Activated CD8-positive, alpha-beta memory T cell treated with anti-CD3 and anti-CD28 coated beads, Interleukin-2, amount 10 ng/mL, durations not matched to agents 7 days and 5 days (primary cell): ENCODE data around the gene REL. TPM values are rescaled to one million over a fixed set of nuclear protein-coding genes. Genes with fewer than 3 reads are reported as not detected.

Source experiments
- ATAC-seq: fragments of 150-1000 bp; cut with Tn5 transposase; one replicate; pipeline ENCODE4 v1.10.0; 2021; ENCODE audit warnings: moderate library complexity
- CTCF ChIA-PET: fragments of 350-600 bp; sonication (Branson Sonifier 250); formaldehyde crosslinking; loops from one replicate; lab custom pipeline; 2021; ENCODE audit warnings: antibody characterized with exemption; lab: Charles Lee
- DNase-seq: peaks from one replicate; pipeline ENCODE4 v3.0.0-alpha.2; 2020
- H3K27ac Mint-ChIP-seq: one replicate; pipeline ENCODE4 v1.8.0; 2021; ENCODE audit warnings: mild to moderate bottlenecking, mixed read lengths
- H3K27me3 Mint-ChIP-seq: one replicate; pipeline ENCODE4 v1.8.0; 2021; ENCODE audit warnings: mixed read lengths
- H3K36me3 Mint-ChIP-seq: one replicate; pipeline ENCODE4 v1.8.0; 2021; ENCODE audit warnings: mild to moderate bottlenecking, mixed read lengths
- H3K4me1 Mint-ChIP-seq: one replicate; pipeline ENCODE4 v1.8.0; 2021; ENCODE audit warnings: mixed read lengths
- H3K4me3 Mint-ChIP-seq: one replicate; pipeline ENCODE4 v1.8.0; 2021; ENCODE audit warnings: mild to moderate bottlenecking, moderate library complexity, mixed read lengths
- H3K9me3 Mint-ChIP-seq: one replicate; pipeline ENCODE4 v1.8.0; 2022; ENCODE audit warnings: low read depth, mixed read lengths
- total RNA-seq, 2 experiments: library from RNA; stranded (reverse); gene quantifications; one replicate each; pipeline ENCODE4 v1.2.3, GENCODE V29; 2021

REL gene
- 10 to 100 TPM; 22.1 to 31.9 TPM for total RNA-seq

- Mint-ChIP-seq H3K4me1 (peaks cover 18% of the 10 kb centered on the region), H3K9me3 (no peaks in the 10 kb centered on the region), H3K36me3 (peaks cover 3% of the 10 kb centered on the region), H3K27me3 (no peaks in the 10 kb centered on the region), H3K4me3 (peak within 1 kb of the TSS; percentile 94), H3K27ac (peak within 1 kb of the TSS; percentile 97)
- CTCF ChIA-PET, result interaction anchor here (0.7 to 2.3 kb wide), 7 partner anchors 14 to 185 kb away, joined by 3 to 7 read pairs (median 3); partner anchors contain the start of gene SANBR
- DNase-seq, result peak; percentile 93
- peak; percentile 91 for ATAC-seq
Measured at GRCh38 chr2:60881047-60881932, at the start of gene REL. TSS of gene REL (plus strand) at chr2:60881574. CDS start at chr2:60881841, 267 bp downstream.

DNA sequence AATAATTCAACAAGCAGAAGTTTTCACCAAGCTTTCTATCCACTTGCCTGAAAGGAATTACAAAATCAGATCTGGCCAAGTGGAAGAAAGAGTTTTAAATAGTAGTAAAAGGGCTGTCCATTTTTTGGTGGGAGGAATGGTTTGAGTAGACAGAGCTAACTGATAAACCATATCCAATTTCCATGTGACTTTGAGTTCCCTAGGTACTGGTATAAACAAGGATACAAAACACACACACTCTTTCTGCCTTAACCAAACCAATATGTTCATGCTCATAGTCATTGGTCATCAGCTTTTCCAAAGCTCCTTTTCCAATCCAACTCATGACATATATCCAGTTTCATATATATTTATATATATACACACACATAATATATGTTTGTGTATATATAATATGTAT lies 49.5 kb upstream of the REL start:
- H3K36me3 Mint-ChIP-seq, result no peaks in the 10 kb centered on the region
- DNase-seq (no peak), ATAC-seq (no peak)
- peaks cover 2% of the 10 kb centered on the region for H3K4me1 Mint-ChIP-seq
- H3K4me3 Mint-ChIP-seq, result no peak overlapping the region
- H3K9me3 Mint-ChIP-seq, result no peaks in the 10 kb centered on the region
- CTCF ChIA-PET, result interaction anchor here (1.6 kb wide), 1 partner anchor 126 kb away, joined by 4 read pairs; no protein-coding TSS in a partner anchor
- no peak overlapping the region for H3K27ac Mint-ChIP-seq
- H3K27me3 Mint-ChIP-seq, result no peaks in the 10 kb centered on the region

DNA sequence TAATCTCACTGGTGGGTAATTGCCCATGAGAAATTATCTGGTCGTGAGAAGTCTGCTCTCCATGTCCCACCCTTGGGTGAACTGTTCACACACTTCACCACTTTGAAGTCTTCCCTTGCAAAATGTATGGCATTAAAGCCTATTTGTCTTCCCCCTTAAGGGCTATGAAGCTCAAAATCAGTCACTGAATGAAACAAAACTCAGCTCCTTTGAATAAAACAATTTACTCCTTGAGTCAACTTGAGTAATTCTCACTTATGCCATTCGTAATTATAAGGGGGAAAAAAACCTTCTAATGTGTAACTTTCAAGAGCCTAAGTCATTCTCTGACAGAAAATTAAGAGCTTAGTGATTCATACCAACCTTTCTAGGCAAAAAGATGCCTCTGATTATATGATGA lies 48.8 kb upstream of the REL start:
- no peaks in the 10 kb centered on the region for H3K36me3 Mint-ChIP-seq
- CTCF ChIA-PET, result interaction anchor here (1.6 kb wide), 1 partner anchor 126 kb away, joined by 4 read pairs; no protein-coding TSS in a partner anchor
- H3K4me1 Mint-ChIP-seq, result no peaks in the 10 kb centered on the region
- H3K27ac Mint-ChIP-seq, result no peak overlapping the region
- no peak overlapping the region for H3K4me3 Mint-ChIP-seq
- DNase-seq (no peak), ATAC-seq (no peak)
- no peaks in the 10 kb centered on the region for H3K27me3 Mint-ChIP-seq
- H3K9me3 Mint-ChIP-seq, result no peaks in the 10 kb centered on the region

- H3K27ac Mint-ChIP-seq, result no peak overlapping the region
- H3K4me1 Mint-ChIP-seq, result no peaks in the 10 kb centered on the region
- no peak overlapping the region for H3K4me3 Mint-ChIP-seq
- no peak for ATAC-seq
- H3K9me3 Mint-ChIP-seq, result no peaks in the 10 kb centered on the region
- CTCF ChIA-PET, result interaction anchor here (1.0 to 1.4 kb wide), 2 partner anchors 20 to 159 kb away, joined by 4 read pairs; no protein-coding TSS in a partner anchor
- no peak for DNase-seq
- H3K27me3 Mint-ChIP-seq, result no peaks in the 10 kb centered on the region
- no peaks in the 10 kb centered on the region for H3K36me3 Mint-ChIP-seq
Measured at GRCh38 chr2:60834270-60834717, 47.1 kb upstream of the REL start.

DNA sequence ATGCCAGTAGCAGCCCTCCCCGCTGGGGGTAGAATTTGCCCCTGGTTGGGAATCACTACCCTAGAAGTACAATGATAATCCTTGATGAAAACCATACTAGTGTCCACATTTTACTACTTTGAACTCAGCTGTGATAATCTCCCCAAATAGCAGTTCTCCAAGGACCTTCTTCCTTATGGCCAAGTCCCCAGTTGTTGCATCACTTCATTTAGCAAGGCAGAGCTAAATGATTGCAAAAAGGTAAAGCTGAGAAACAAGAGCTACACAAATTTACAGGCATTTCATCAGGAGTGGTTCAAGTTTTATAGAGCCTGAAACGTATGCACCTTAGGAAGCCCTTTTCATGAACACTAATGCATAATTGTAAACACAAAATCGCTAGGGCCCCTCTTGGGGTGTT lies 44.9 kb upstream of the REL start:
- Mint-ChIP-seq H3K27ac (no peak overlapping the region), H3K4me1 (peaks cover 7% of the 10 kb centered on the region), H3K4me3 (no peak overlapping the region), H3K27me3 (no peaks in the 10 kb centered on the region), H3K9me3 (no peaks in the 10 kb centered on the region), H3K36me3 (no peaks in the 10 kb centered on the region)
- no peak for ATAC-seq
- DNase-seq, result no peak
- CTCF ChIA-PET, result no interaction called here

GRCh38 chr2:60837123-60837522 lies 44.3 kb upstream of the REL start:
- H3K9me3 Mint-ChIP-seq, result no peaks in the 10 kb centered on the region
- no peaks in the 10 kb centered on the region for H3K27me3 Mint-ChIP-seq
- no peaks in the 10 kb centered on the region for H3K36me3 Mint-ChIP-seq
- ATAC-seq (no peak), DNase-seq (no peak)
- peaks cover 7% of the 10 kb centered on the region for H3K4me1 Mint-ChIP-seq
- no peak overlapping the region for H3K27ac Mint-ChIP-seq
- CTCF ChIA-PET, result interaction anchor here (0.5 kb wide), 1 partner anchor 86 kb away, joined by 3 read pairs; no protein-coding TSS in a partner anchor
- H3K4me3 Mint-ChIP-seq, result no peak overlapping the region

DNA sequence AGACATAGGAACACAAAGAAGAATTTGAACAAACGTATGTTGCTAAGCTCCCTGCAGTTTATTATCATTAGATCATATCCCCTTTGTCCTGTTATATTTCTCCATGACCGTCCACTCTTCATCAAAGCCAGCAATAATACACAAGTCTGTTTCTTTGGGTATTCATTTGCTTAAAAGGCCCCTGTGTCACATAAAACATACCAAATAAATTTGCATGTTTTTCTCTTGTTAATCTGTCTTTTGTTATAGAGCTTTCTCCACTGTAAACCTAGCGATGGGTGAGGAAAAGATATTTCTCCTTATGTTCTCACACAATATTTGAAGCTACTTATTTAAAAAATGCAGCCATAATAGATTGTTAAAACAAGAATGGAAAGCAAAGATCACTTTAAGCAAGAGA lies 42.9 kb upstream of the REL start:
- ATAC-seq, result no peak
- peaks cover 7% of the 10 kb centered on the region for H3K4me1 Mint-ChIP-seq
- no peak for DNase-seq
- H3K27ac Mint-ChIP-seq, result no peak overlapping the region
- no peak overlapping the region for H3K4me3 Mint-ChIP-seq
- H3K27me3 Mint-ChIP-seq, result no peaks in the 10 kb centered on the region
- no peaks in the 10 kb centered on the region for H3K9me3 Mint-ChIP-seq
- CTCF ChIA-PET, result no interaction called here
- no peaks in the 10 kb centered on the region for H3K36me3 Mint-ChIP-seq

DNA sequence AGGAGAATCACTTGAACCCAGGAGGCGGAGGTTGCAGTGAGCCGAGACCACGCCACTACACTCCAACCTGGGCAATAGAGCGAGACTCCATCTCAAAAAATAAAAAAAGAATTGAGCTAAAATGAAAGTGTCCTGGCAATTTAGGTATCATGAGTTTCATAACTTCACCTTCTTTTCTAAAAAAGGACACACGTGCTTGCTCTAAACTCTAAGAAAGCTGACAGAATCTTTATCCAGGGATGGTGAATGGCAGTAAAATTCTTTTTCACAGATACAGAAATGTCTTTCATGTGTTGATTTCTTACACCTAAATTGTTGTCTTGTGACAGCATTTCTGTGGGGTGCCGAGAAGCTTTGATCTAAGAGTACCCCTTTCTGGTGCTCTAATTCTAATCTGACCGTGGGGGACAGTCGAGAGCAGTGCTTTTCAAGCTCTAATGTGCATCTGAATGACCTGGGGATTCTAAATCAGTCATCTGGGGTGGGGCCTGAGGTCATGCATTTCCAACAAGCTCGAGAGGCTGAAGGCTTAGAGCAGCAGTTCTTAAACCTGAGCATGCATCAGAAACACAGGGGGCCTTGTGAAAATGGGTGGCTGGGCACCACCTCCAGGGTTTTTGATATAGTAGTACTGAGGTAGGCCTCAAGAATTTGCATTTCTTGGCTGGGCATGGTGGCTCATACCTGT lies 42.1 kb upstream of the REL start:
- ATAC-seq (no peak), DNase-seq (no peak)
- H3K9me3 Mint-ChIP-seq, result no peaks in the 10 kb centered on the region
- CTCF ChIA-PET, result no interaction called here
- no peaks in the 10 kb centered on the region for H3K36me3 Mint-ChIP-seq
- peaks cover 7% of the 10 kb centered on the region for H3K4me1 Mint-ChIP-seq
- H3K27ac Mint-ChIP-seq, result no peak overlapping the region
- H3K4me3 Mint-ChIP-seq, result no peak overlapping the region
- H3K27me3 Mint-ChIP-seq, result no peaks in the 10 kb centered on the region

DNA sequence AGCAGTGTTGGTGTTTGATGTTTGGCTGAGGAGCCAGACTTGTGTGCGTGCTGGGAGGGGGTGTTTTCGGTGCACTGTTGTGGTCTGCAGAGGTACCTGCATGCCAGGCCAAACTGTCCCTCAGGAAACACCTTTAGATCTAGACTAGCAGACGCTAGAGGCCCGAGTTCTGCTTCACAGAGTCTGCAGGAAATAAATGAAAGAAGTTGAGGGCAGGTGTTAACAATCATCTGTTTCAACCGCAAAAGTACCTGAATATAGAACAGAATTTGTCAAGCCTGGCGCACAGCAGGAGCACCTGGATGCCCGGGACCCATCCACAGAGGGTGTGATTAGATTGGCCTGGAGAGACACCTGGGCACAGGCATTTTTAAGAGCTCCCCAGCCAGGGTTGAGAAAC lies 40.5 kb upstream of the REL start:
- H3K4me3 Mint-ChIP-seq, result no peak overlapping the region
- no peak overlapping the region for H3K27ac Mint-ChIP-seq
- H3K36me3 Mint-ChIP-seq, result no peaks in the 10 kb centered on the region
- CTCF ChIA-PET, result no interaction called here
- ATAC-seq, result no peak
- no peak for DNase-seq
- H3K27me3 Mint-ChIP-seq, result no peaks in the 10 kb centered on the region
- peaks cover 7% of the 10 kb centered on the region for H3K4me1 Mint-ChIP-seq
- no peaks in the 10 kb centered on the region for H3K9me3 Mint-ChIP-seq

DNA sequence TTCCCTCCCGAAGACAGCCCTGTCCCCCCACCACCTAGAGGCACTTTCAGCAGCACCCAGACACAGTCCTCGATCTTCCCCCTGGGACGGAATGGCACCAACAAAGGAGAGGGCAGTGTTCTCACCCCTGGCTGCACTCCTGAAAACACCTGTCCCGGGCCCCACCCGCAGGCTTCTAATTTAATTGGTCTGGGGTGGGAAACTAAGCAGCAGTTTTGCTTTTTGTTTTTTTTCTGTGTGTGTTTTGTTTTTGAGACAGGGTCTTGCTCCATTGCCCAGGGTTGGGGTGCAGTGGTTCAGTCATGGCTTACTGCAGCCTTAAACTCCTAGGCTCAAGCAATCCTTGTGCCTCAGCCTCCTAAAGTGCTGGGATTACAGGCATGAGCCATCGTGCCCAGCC lies 38.4 kb upstream of the REL start:
- CTCF ChIA-PET, result no interaction called here
- H3K27ac Mint-ChIP-seq, result no peak overlapping the region
- peaks cover 7% of the 10 kb centered on the region for H3K4me1 Mint-ChIP-seq
- H3K36me3 Mint-ChIP-seq, result no peaks in the 10 kb centered on the region
- H3K27me3 Mint-ChIP-seq, result no peaks in the 10 kb centered on the region
- H3K9me3 Mint-ChIP-seq, result no peaks in the 10 kb centered on the region
- H3K4me3 Mint-ChIP-seq, result no peak overlapping the region
- DNase-seq (no peak), ATAC-seq (no peak)

- no peak overlapping the region for H3K4me3 Mint-ChIP-seq
- ATAC-seq (no peak), DNase-seq (no peak)
- H3K27me3 Mint-ChIP-seq, result no peaks in the 10 kb centered on the region
- H3K27ac Mint-ChIP-seq, result no peak overlapping the region
- CTCF ChIA-PET, result no interaction called here
- H3K4me1 Mint-ChIP-seq, result peaks cover 7% of the 10 kb centered on the region
- no peaks in the 10 kb centered on the region for H3K9me3 Mint-ChIP-seq
- H3K36me3 Mint-ChIP-seq, result no peaks in the 10 kb centered on the region
Measured at GRCh38 chr2:60844105-60844504, 37.3 kb upstream of the REL start.

DNA sequence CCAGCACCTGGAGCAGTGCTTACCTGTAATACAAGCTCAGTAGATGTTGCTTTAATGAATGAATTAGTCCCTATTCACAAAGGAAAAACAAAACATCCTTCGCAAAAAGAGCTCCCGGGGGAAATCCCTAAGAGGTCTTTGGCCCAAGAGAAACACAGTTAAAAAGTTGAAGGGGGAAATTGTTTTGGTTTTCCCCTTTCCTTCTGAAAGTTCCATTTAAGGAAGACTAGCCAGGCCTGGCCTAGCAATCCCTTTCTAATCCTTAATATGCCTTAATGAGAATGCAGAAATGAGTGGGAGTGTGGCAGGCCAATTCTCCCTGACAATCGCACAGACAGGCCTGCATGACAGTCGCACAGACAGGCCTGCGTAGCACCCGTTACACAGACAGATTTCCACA lies 33.5 kb upstream of the REL start:
- Mint-ChIP-seq H3K27ac (no peak overlapping the region), H3K4me3 (no peak overlapping the region), H3K4me1 (no peaks in the 10 kb centered on the region), H3K9me3 (no peaks in the 10 kb centered on the region), H3K27me3 (peaks cover 2% of the 10 kb centered on the region), H3K36me3 (no peaks in the 10 kb centered on the region)
- CTCF ChIA-PET, result no interaction called here
- DNase-seq (no peak), ATAC-seq (no peak)

DNA sequence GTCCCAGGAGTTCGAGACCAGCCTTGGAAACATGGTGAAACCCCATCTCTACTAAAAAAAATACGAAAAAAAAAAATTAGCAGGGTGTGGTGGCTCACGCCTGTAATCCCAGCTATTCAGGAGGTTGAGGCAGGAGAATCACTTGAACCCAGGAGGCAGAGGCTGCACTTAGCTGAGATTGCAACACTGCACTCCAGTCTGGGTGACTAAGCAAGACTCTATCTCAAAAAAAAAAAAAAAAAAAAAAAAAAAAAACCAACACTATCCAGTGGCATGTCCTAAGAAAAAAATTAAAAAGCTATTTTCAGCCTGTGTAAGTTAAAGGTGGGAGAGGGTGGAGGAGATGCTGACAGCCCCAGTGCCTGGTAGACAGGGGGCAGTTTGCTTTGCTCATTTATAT lies 32.2 kb upstream of the REL start:
- Mint-ChIP-seq H3K27me3 (peaks cover 3% of the 10 kb centered on the region), H3K4me1 (no peaks in the 10 kb centered on the region), H3K4me3 (no peak overlapping the region), H3K36me3 (no peaks in the 10 kb centered on the region), H3K9me3 (no peaks in the 10 kb centered on the region), H3K27ac (no peak overlapping the region)
- DNase-seq (no peak), ATAC-seq (no peak)
- CTCF ChIA-PET, result interaction anchor here (1.8 kb wide), 1 partner anchor 150 kb away, joined by 5 read pairs; no protein-coding TSS in a partner anchor
